Fibroblast of lung (primary cell): ENCODE results near the gene METTL5. TPM values are rescaled to one million over a fixed set of nuclear protein-coding genes. Genes with fewer than 3 reads are reported as not detected.
A peak's percentile ranks its signal among the peaks of the same experiment; 100 is the strongest.

Experiments used
- DNase-seq, 2 donors: peaks; one replicate each; pipeline versions ENCODE4 v3.0.0 to v3.0.0-alpha.2; 2010; ENCODE audit warnings: low read depth in 2 of 2
- H2AFZ ChIP-seq: 2 replicates; pipeline ENCODE4 v1.5.1; 2012; ENCODE audit warnings: low read length, control low read depth, inconsistent platforms
- H3K27ac ChIP-seq: 2 replicates; pipeline ENCODE4 v1.5.1; 2011; ENCODE audit warnings: low read length, control low read depth; ENCODE audit not compliant: insufficient read depth
- H3K27me3 ChIP-seq: 2 replicates; pipeline ENCODE4 v1.5.1; 2011; ENCODE audit warnings: mild to moderate bottlenecking, low read length; ENCODE audit not compliant: control insufficient read depth, insufficient read depth
- H3K36me3 ChIP-seq: 2 replicates; pipeline ENCODE4 v1.5.1; 2011; ENCODE audit warnings: low read length; ENCODE audit not compliant: control insufficient read depth, insufficient read depth
- H3K4me1 ChIP-seq: 2 replicates; pipeline ENCODE4 v1.5.1; 2011; ENCODE audit warnings: low read length; ENCODE audit not compliant: control insufficient read depth, insufficient read depth; ENCODE audit errors: extremely low read depth
- H3K4me2 ChIP-seq: 2 replicates; pipeline ENCODE4 v1.5.1; 2011; ENCODE audit warnings: low read length, control low read depth; ENCODE audit not compliant: insufficient read depth; ENCODE audit errors: extremely low read depth
- H3K4me3 ChIP-seq, 4 experiments: fragments of 200-600 bp in 1 of 4; sonication (generic) in 1 of 4; replicated peaks in 1 of 4; 2 replicates each; pipeline ENCODE4 v1.5.1; 2011 to 2016; ENCODE audit warnings: low read length in 4 of 4, low read depth in 3 of 4, mild to moderate bottlenecking in 3 of 4, control low read depth in 2 of 4, inconsistent platforms in 1 of 4, mixed read lengths in 1 of 4; ENCODE audit not compliant: insufficient read depth in 1 of 4; ENCODE audit errors: control extremely low read depth in 1 of 4
- H3K79me2 ChIP-seq: 2 replicates; pipeline ENCODE4 v1.5.1; 2012; ENCODE audit warnings: mild to moderate bottlenecking, low read length, inconsistent platforms; ENCODE audit not compliant: control insufficient read depth, insufficient read depth
- H3K9ac ChIP-seq: 2 replicates; pipeline ENCODE4 v1.5.1; 2011; ENCODE audit warnings: mild to moderate bottlenecking, low read length, control low read depth; ENCODE audit not compliant: insufficient read depth
- H3K9me3 ChIP-seq: 2 replicates; pipeline ENCODE4 v1.5.1; 2012; ENCODE audit warnings: low read depth, low read length; ENCODE audit not compliant: control insufficient read depth, insufficient read depth
- H4K20me1 ChIP-seq: 2 replicates; pipeline ENCODE4 v1.5.1; 2011; ENCODE audit warnings: low read length; ENCODE audit not compliant: control insufficient read depth, insufficient read depth; ENCODE audit errors: extremely low read depth
- CTCF ChIP-seq, 2 donors: IDR thresholded peaks in 1 of 2; conservative IDR thresholded peaks in 1 of 2; 1 replicate in 1 of 2; 2 replicates in 1 of 2; pipeline ENCODE4 v1.5.1; 2011 to 2012; ENCODE audit warnings: low read length in 2 of 2, control low read depth in 1 of 2, inconsistent platforms in 1 of 2, low read depth in 1 of 2, mild to moderate bottlenecking in 1 of 2
- EZH2 ChIP-seq: IDR thresholded peaks from 2 replicates; pipeline ENCODE4 v1.5.1; 2012; ENCODE audit warnings: low read length, control low read depth, mild to moderate bottlenecking; ENCODE audit errors: missing control alignments
- polyA plus RNA-seq, 2 donors: library from polyadenylated mRNA; depleted of rRNA in 1 of 2; stranded (reverse) in 1 of 2; unstranded in 1 of 2; fragments of >200 nt; gene quantifications; 2 replicates each; pipeline ENCODE4 v1.2.1, GENCODE V29; 2011 to 2012; ENCODE audit warnings: missing spikeins in 1 of 2
- total RNA-seq: library from RNA; depleted of rRNA; stranded (reverse); fragments of >200 nt; gene quantifications from 2 replicates; pipeline ENCODE4 v1.2.1, GENCODE V29; 2014

Gene METTL5
- total and polyA plus RNA-seq, 2 donors (not counting 1 experiment from before 2014, with no cell fraction given) = 50.9 to 52.9 TPM

GRCh38 chr2:169775354-169775753 lies 49.4 kb downstream of the METTL5 start:
- H3K27ac ChIP-seq = no peak overlapping the region

GRCh38 chr2:169772651-169773050 lies 52.1 kb downstream of the METTL5 start:
- DNase-seq = no peak

More at GRCh38 chr2:169775354-169775753, 49.4 kb downstream of the METTL5 start:
- TF ChIP-seq CTCF (conservative IDR thresholded peaks at IDR 0.05 in 1 of 2, IDR thresholded peaks at IDR 0.05 in 1 of 2; ENCODE audit: low read depth in 1 of 2, low read length in 2 of 2) (no peak), EZH2 (no peak)
- Histone ChIP-seq H4K20me1 (no peaks in the 10 kb centered on the region), H3K4me3 (no peak overlapping the region), H3K79me2 (no peaks in the 10 kb centered on the region), H3K27me3 (no peaks in the 10 kb centered on the region), H3K4me1 (no peaks in the 10 kb centered on the region), H3K36me3 (no peaks in the 10 kb centered on the region), H3K4me2 (no peak overlapping the region), H3K9me3 (no peaks in the 10 kb centered on the region), H2AFZ (peak overlapping the region; percentile 67), H3K9ac (no peak overlapping the region)
- DNase-seq = no peak

DNA sequence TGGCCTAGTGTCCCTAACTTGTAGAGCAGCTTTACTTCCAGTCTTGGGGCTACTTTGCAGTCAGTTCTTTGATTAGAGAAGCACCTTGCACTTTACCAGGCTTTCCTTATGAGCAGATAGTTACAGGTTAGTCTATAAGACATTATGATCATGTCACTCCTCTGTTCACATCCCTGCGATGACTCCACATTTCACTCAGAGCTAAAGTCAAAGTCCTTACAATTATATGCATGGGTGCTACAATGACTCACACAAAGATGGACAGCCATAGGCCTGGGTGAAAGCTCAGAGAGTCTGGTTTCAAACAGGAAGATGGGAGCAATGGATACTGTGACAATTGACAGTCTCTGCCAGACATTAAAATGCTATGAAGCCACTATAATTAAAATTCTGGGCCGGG lies 53.1 kb downstream of the METTL5 start:
- Histone ChIP-seq H3K4me1 (no peaks in the 10 kb centered on the region), H3K27ac (no peak overlapping the region), H3K4me3 (no peak overlapping the region), H3K36me3 (no peaks in the 10 kb centered on the region), H3K4me2 (no peak overlapping the region), H2AFZ (no peak overlapping the region), H3K79me2 (no peaks in the 10 kb centered on the region), H3K9ac (no peak overlapping the region), H4K20me1 (no peaks in the 10 kb centered on the region), H3K27me3 (peaks cover 14% of the 10 kb centered on the region), H3K9me3 (no peaks in the 10 kb centered on the region)
- no peak for DNase-seq
- TF ChIP-seq EZH2 = no peak
- no peak for TF ChIP-seq CTCF (conservative IDR thresholded peaks at IDR 0.05 in 1 of 2, IDR thresholded peaks at IDR 0.05 in 1 of 2; ENCODE audit: low read depth in 1 of 2, low read length in 2 of 2)

More at GRCh38 chr2:169772651-169773050, 52.1 kb downstream of the METTL5 start:
- H4K20me1 ChIP-seq = no peaks in the 10 kb centered on the region
- H3K4me2 ChIP-seq = no peak overlapping the region
- H3K27me3 ChIP-seq = peaks cover 14% of the 10 kb centered on the region
- H3K4me1 ChIP-seq = no peaks in the 10 kb centered on the region
- H2AFZ ChIP-seq = no peak overlapping the region
- H3K27ac ChIP-seq = no peak overlapping the region
- no peak overlapping the region for H3K4me3 ChIP-seq
- H3K9me3 ChIP-seq = no peaks in the 10 kb centered on the region
- no peaks in the 10 kb centered on the region for H3K36me3 ChIP-seq
- no peak for TF ChIP-seq CTCF (conservative IDR thresholded peaks at IDR 0.05 in 1 of 2, IDR thresholded peaks at IDR 0.05 in 1 of 2; ENCODE audit: low read depth in 1 of 2, low read length in 2 of 2)
- no peak for TF ChIP-seq EZH2
- no peaks in the 10 kb centered on the region for H3K79me2 ChIP-seq
- H3K9ac ChIP-seq = no peak overlapping the region
